K562 (cell line): ENCODE data around the gene CFAP58. TPM values are rescaled to one million over a fixed set of nuclear protein-coding genes. Genes with fewer than 3 reads are reported as not detected.

ENCODE experiments used
- ATAC-seq: fragments of 200-7000 bp; cut with Tn5 transposase; 3 replicates; pipeline ENCODE4 v1.9.1; 2020; ENCODE audit warnings: moderate library complexity
- BruUV-seq: library from RNA; stranded (reverse); fragments of 400-500 nt; replicated peaks from 2 replicates; lab custom pipeline; 2021; lab: Mats Ljungman, UMichigan
- CTCF ChIA-PET: fragments of 300-600 bp; formaldehyde crosslinking; extraction: SDS; loops from one replicate; lab custom pipeline; 2021; ENCODE audit warnings: low intra/inter-chr PET ratio; lab: Yijun Ruan, JAX
- POLR2A ChIA-PET: fragments of 300-600, 350-650 bp; sonication (Branson Sonifier 250); formaldehyde crosslinking; extraction: SDS; loops from one replicate; lab custom pipeline; 2021; ENCODE audit warnings: antibody characterized with exemption, inconsistent platforms; lab: Yijun Ruan, JAX
- DNase-seq, 4 experiments: peaks; one replicate each; pipeline versions ENCODE4 v3.0.0 to v3.0.0-alpha.2; 2011 to 2018; ENCODE audit warnings: low spot score in 3 of 4, mixed read lengths in 3 of 4; ENCODE audit errors: extremely low read depth in 1 of 4
- FAIRE-seq: peaks from 2 replicates; lab custom pipeline; 2011; peaks lifted over from hg19 to GRCh38; lab: Jason Lieb, UNC
- H2AFZ ChIP-seq: 2 replicates; pipeline ENCODE4 v1.6.0; 2011; ENCODE audit warnings: low read depth, low read length, control low read depth, inconsistent platforms
- H3K27ac ChIP-seq: fragments of 200-600 bp; 3 replicates; pipeline ENCODE4 v1.8.0; 2011; ENCODE audit warnings: low read depth, mild to moderate bottlenecking, control low read depth, inconsistent platforms, low read length, moderate library complexity, mixed read lengths; ENCODE audit errors: extremely low read depth
- H3K27me3 ChIP-seq, 2 experiments: fragments of 300-600 bp in 1 of 2; 2 replicates in 1 of 2; 3 replicates in 1 of 2; pipeline versions ENCODE4 v1.6.0 to v1.8.0; 2011; ENCODE audit warnings: inconsistent platforms in 2 of 2, low read length in 2 of 2, mild to moderate bottlenecking in 1 of 2, mixed read lengths in 1 of 2, moderate library complexity in 1 of 2; ENCODE audit not compliant: control insufficient read depth in 2 of 2, insufficient read depth in 2 of 2
- H3K36me3 ChIP-seq: fragments of 300-600 bp; 3 replicates; pipeline ENCODE4 v1.8.0; 2011; ENCODE audit warnings: mild to moderate bottlenecking, low read length, inconsistent platforms; ENCODE audit not compliant: control insufficient read depth, insufficient read depth
- H3K4me1 ChIP-seq, 2 experiments: fragments of 200-600 bp in 1 of 2; replicated peaks in 1 of 2; 2 replicates in 1 of 2; 3 replicates in 1 of 2; pipeline versions ENCODE4 v1.5.1 to v1.8.0; 2011; ENCODE audit warnings: inconsistent platforms in 2 of 2, low read length in 2 of 2, mild to moderate bottlenecking in 1 of 2, mixed read lengths in 1 of 2, moderate library complexity in 1 of 2; ENCODE audit not compliant: control insufficient read depth in 2 of 2, insufficient read depth in 2 of 2
- H3K4me2 ChIP-seq: 2 replicates; pipeline ENCODE4 v1.6.1; 2011; ENCODE audit warnings: low read length, control low read depth, inconsistent platforms, mixed read lengths; ENCODE audit not compliant: insufficient read depth
- H3K4me3 ChIP-seq: fragments of 200-600 bp; sonication (generic), shearing (Covaris generic); 2 replicates; pipeline ENCODE4 v1.5.1; 2016; ENCODE audit warnings: control low read depth, inconsistent platforms
- H3K79me2 ChIP-seq: fragments of 200-600 bp; 3 replicates; pipeline ENCODE4 v1.8.0; 2011; ENCODE audit warnings: low read length, inconsistent platforms; ENCODE audit not compliant: control insufficient read depth, insufficient read depth
- H3K9ac ChIP-seq, 2 experiments: 2 replicates each; pipeline versions ENCODE4 v1.6.0 to v1.6.1; 2011; ENCODE audit warnings: low read depth in 2 of 2, low read length in 2 of 2, control low read depth in 1 of 2, inconsistent platforms in 1 of 2, mild to moderate bottlenecking in 1 of 2, mixed read lengths in 1 of 2; ENCODE audit not compliant: insufficient read depth in 1 of 2
- H3K9me1 ChIP-seq: one replicate; pipeline ENCODE4 v1.6.0; 2011; ENCODE audit warnings: inconsistent platforms, mild to moderate bottlenecking, low read length, moderate library complexity; ENCODE audit not compliant: control insufficient read depth, insufficient read depth
- H3K9me3 ChIP-seq: replicated peaks from 2 replicates; pipeline ENCODE4 v1.5.1; 2011; ENCODE audit warnings: low read depth, low read length, inconsistent platforms; ENCODE audit not compliant: control insufficient read depth, insufficient read depth
- H4K20me1 ChIP-seq: replicated peaks from 2 replicates; pipeline ENCODE4 v1.6.1; 2011; ENCODE audit warnings: low read length, inconsistent platforms, mixed read lengths; ENCODE audit not compliant: control insufficient read depth, insufficient read depth
- CAMTA2 ChIP-seq: fragments of 250-450 bp; sonication (Bioruptor Pico); conservative IDR thresholded peaks from 2 replicates; pipeline ENCODE4 v1.5.1; 2022
- CBFA2T3 ChIP-seq: fragments of 450-650 bp; IDR thresholded peaks from 2 replicates; pipeline ENCODE4 v1.6.1; 2017
- CBX5 ChIP-seq: IDR thresholded peaks from 2 replicates; pipeline ENCODE4 v1.6.1; 2014; ENCODE audit warnings: low read depth, borderline replicate concordance
- HLTF ChIP-seq: fragments of 450-650 bp; IDR thresholded peaks from 2 replicates; pipeline ENCODE4 v1.6.1; 2016
- IFI16 ChIP-seq: fragments of 250-450 bp; sonication (Bioruptor Pico); IDR thresholded peaks from 2 replicates; pipeline ENCODE4 v2.1.2; 2022; ENCODE audit warnings: mild to moderate bottlenecking, inconsistent platforms
- MXI1 ChIP-seq: IDR thresholded peaks from 2 replicates; pipeline ENCODE4 v1.6.1; 2011; ENCODE audit warnings: low read depth, mild to moderate bottlenecking, improper control_type of control experiment, low read length
- OTX1 ChIP-seq: fragments of 450-650 bp; formaldehyde crosslinking; IDR thresholded peaks from 2 replicates; pipeline ENCODE4 v1.4.0; 2022; ENCODE audit warnings: mild to moderate bottlenecking
- POLR2B ChIP-seq: fragments of 450-650 bp; IDR thresholded peaks from 2 replicates; pipeline ENCODE4 v1.6.1; 2018; ENCODE audit warnings: low read depth; ENCODE audit not compliant: partially characterized antibody
- TRIM28 ChIP-seq: fragments of 450-650 bp; IDR thresholded peaks from 2 replicates; pipeline ENCODE4 v1.6.1; 2017
- ZNF77 ChIP-seq: fragments of 250-450 bp; sonication (Bioruptor Pico); IDR thresholded peaks from 2 replicates; pipeline ENCODE4 v1.5.0; 2020
- WGBS: fragments of 100-300 bp; shearing (Covaris generic); methylation state at CpG from one replicate; pipeline ENCODE4 v1.1.6; 2016; ENCODE audit warnings: low coverage, mixed read lengths; ENCODE audit not compliant: insufficient coverage; ENCODE audit errors: missing lambda C conversion rate; 5-methylcytosine and 5-hydroxymethylcytosine counted together
- in situ Hi-C: fragments of 300-500 bp; cut with MboI; formaldehyde crosslinking; loops from 4 replicates; pipeline ENCODE4 v1.15.0; 2018; ENCODE audit warnings: inconsistent platforms, mixed read lengths
- intact Hi-C: fragments of 100-400 bp; cut with micrococcal nuclease; formaldehyde crosslinking; loops from 2 replicates; pipeline ENCODE4 v1.14.2; 2022
- polyA plus RNA-seq, 8 experiments: library from polyadenylated mRNA; depleted of rRNA in 4 of 8; stranded (reverse) in 5 of 8; unstranded in 3 of 8; fragments of >200 nt; fragmentation: Nextera tagmentation in 2 of 8; fragmentation: Illumina TruSeq in 1 of 8; extraction: Ambion mirVana in 2 of 8; extraction: Trizol in 1 of 8; gene quantifications; 2 replicates each; pipeline versions ENCODE4 v1.2.1 to v1.2.3, GENCODE V29; 2011 to 2014; ENCODE audit warnings: inconsistent platforms in 1 of 8, missing spikeins in 1 of 8
- total RNA-seq, 7 experiments: library from RNA; depleted of rRNA in 6 of 7; stranded (reverse); fragments of >200 nt in 6 of 7; fragmentation: Illumina TruSeq in 2 of 7; extraction: Trizol in 2 of 7; gene quantifications; 2 replicates each; pipeline versions ENCODE4 v1.2.1 to v1.2.3, GENCODE V29; 2011 to 2021; ENCODE audit warnings: low replicate concordance in 1 of 7
- TF ChIP-seq, protein P1 (sequence below), 2 experiments: fragments of 450-650 bp in 1 of 2; IDR thresholded peaks; 2 replicates each; pipeline ENCODE4 v1.6.1; 2011 to 2017; ENCODE audit warnings: low read depth in 2 of 2, antibody characterized with exemption in 1 of 2, borderline replicate concordance in 1 of 2, low read length in 1 of 2, mild to moderate bottlenecking in 1 of 2, mixed read lengths in 1 of 2; ENCODE audit not compliant: control insufficient read depth in 1 of 2

Gene CFAP58
- total and polyA plus RNA-seq, 9 of the 15 experiments (the other 6 are each of a cell fraction or from before 2014, with no cell fraction given), result 0.08 to 2.0 (median 0.71) TPM

DNA sequence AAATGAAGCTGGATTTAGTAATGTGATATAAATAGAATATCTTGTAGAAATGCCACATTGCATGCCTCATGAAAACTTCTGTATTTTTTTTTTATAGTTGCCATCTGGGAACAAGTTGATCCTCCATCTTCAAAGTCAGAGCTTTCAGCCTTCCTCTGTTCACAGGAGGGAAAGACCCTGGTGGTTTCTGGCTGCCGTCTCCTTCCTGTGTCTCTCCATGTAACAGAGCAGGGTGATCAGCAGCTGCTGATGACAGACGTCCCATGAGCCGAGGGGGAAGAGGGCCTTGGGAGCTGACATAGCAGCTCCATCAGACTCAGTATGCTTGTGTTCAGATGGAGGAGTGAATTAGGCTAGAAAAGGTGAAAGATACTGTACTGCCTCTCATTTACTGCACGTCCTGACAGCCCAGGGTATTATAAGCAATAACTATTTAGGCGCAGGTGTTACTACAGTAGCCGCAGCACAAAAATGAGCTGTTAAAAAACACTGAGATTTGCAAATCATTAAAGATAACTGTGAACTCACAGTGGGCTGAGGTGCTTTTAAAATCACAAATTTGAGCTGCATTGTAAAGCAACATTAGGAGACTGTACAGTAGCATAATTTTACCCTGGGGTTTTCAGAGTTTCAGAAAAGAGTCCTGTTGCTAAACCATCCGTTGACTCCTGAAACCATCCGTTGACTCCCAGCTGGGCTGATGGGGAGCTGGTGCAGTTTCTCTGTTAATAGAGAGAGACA is 103.3 kb downstream of the CFAP58 start:
- Histone ChIP-seq H2AFZ (no peak overlapping the region), H3K9me3 (no peaks in the 10 kb centered on the region), H3K27me3 (no peaks in the 10 kb centered on the region), H3K27ac (no peak overlapping the region), H3K9me1 (no peaks in the 10 kb centered on the region), H4K20me1 (no peaks in the 10 kb centered on the region), H3K79me2 (no peaks in the 10 kb centered on the region), H3K9ac (no peak overlapping the region), H3K4me2 (no peak overlapping the region), H3K4me1 (no peaks in the 10 kb centered on the region), H3K36me3 (no peaks in the 10 kb centered on the region), H3K4me3 (no peak overlapping the region)
- ATAC-seq (no peak), FAIRE-seq (no peak), DNase-seq (no peak)
- in situ Hi-C loops, result no loop called here
- BruUV-seq, result no TSS peak
- intact Hi-C loops, result no loop called here
- 2% methylated on average over 7 of the region's 8 CpGs for WGBS
- no peak for TF ChIP-seq IFI16 (CRISPR knock-in tag)
- no peak for TF ChIP-seq TRIM28
- no peak for TF ChIP-seq ZNF77 (CRISPR knock-in tag)
- TF ChIP-seq OTX1 (CRISPR knock-in tag), result no peak
- TF ChIP-seq MXI1, result no peak
- TF ChIP-seq, protein P1, sequence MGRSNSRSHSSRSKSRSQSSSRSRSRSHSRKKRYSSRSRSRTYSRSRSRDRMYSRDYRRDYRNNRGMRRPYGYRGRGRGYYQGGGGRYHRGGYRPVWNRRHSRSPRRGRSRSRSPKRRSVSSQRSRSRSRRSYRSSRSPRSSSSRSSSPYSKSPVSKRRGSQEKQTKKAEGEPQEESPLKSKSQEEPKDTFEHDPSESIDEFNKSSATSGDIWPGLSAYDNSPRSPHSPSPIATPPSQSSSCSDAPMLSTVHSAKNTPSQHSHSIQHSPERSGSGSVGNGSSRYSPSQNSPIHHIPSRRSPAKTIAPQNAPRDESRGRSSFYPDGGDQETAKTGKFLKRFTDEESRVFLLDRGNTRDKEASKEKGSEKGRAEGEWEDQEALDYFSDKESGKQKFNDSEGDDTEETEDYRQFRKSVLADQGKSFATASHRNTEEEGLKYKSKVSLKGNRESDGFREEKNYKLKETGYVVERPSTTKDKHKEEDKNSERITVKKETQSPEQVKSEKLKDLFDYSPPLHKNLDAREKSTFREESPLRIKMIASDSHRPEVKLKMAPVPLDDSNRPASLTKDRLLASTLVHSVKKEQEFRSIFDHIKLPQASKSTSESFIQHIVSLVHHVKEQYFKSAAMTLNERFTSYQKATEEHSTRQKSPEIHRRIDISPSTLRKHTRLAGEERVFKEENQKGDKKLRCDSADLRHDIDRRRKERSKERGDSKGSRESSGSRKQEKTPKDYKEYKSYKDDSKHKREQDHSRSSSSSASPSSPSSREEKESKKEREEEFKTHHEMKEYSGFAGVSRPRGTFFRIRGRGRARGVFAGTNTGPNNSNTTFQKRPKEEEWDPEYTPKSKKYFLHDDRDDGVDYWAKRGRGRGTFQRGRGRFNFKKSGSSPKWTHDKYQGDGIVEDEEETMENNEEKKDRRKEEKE (IDR thresholded peaks at IDR 0.05; ENCODE audit: borderline replicate concordance in 1 of 2, control insufficient read depth in 1 of 2, low read depth in 2 of 2, low read length in 1 of 2), result no peak
- no peak for TF ChIP-seq HLTF
- no peak for TF ChIP-seq CBFA2T3
- no peak for TF ChIP-seq CAMTA2 (CRISPR knock-in tag)
- TF ChIP-seq POLR2B, result no peak
- TF ChIP-seq CBX5, result no peak
- ChIA-PET POLR2A (interaction anchor here (0.5 to 0.8 kb wide), 2 partner anchors 14 to 16 kb away, joined by 3 read pairs; no protein-coding TSS in a partner anchor), CTCF (no interaction called here)
